GM18870 (cell line): ENCODE data around the gene MYH16.
"Not testable (repeated sequence)": the region's sequence is repeated elsewhere in the genome, so short reads cannot be mapped to it uniquely, and the experiment has no call there.

Source experiments
- ATAC-seq: cut with Tn5 transposase; IDR thresholded peaks from one replicate; pipeline ENCODE4 v1.9.1; 2021; ENCODE audit warnings: moderate library complexity; ENCODE audit not compliant: unreplicated experiment

MYH16 gene

DNA sequence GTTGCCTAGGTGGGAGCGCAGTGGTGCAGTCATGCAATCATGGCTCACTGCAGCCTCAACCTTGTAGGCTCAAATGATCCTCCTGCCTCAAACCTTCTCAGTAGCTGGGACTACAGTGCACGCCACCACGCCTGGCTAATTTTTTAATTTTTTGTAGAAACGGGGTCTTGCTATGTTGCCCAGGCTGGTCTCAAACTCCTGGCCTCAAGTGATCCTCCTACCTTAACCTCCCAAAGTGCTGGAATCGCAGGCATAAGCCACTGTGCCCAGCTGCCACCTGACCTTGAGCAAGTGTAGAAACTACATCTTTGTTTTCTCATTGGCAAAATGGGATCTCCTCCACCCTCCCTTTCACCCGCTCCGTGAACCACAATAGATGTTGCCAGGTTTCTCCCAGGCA, 15.0 kb upstream of the MYH16 start:
- ATAC-seq = no peak

DNA sequence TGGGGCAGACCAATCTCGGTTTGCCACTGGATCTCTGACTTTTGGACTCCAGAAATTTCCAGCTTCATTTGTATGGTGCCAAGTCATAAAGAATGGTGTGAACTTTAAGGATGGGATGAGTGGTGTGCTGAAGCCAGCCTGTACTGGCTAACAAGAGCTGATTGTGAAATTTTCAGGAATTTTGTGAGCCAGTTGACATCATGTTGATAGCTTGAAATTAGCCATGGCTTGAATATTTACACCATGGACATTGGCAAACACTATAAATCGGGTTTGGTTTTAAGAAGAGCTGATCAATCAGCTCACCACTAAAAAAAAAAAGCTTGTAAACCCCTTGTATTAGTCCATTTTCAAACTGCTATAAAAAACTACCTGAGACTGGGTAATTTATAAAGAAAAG, 14.1 kb upstream of the MYH16 start:
- ATAC-seq = no peak

DNA sequence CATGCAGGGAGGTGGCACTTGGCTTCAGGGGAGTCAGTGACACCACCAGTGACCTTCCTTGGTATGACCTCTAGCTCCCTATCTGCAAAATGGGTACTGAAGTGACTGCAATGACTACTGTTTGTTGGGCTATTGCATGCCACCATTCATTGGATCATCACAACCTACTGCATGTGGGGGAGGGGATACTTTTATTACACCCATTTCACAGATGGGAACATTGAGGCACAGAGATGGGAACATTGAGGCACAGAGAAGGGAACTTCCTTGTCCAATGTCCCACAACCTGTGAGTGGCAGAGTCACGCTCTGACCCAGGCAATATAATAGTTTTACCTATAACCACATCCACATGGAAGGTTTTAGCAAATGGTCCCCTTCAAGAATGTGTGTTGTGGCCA, 12.2 kb upstream of the MYH16 start:
- ATAC-seq = no peak

DNA sequence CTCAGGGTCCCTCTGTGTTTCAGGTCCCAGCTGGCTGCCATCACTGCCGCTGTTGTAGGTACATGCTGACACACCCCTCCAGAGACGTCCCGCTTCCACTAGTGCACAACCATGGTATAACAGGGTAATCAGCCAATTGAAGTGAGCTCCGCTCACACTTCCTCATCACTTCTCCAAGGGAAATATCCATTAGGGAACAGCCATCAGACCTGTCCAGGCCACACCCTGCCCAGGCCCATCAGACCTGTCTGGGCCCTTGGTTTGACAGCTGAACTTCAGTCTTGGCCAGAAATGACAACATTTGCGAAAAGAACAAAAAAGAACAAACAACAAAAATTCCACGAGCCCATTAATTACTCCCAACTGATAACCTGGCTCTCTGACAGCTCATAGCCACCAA, 11.0 kb upstream of the MYH16 start:
- ATAC-seq = no peak

DNA sequence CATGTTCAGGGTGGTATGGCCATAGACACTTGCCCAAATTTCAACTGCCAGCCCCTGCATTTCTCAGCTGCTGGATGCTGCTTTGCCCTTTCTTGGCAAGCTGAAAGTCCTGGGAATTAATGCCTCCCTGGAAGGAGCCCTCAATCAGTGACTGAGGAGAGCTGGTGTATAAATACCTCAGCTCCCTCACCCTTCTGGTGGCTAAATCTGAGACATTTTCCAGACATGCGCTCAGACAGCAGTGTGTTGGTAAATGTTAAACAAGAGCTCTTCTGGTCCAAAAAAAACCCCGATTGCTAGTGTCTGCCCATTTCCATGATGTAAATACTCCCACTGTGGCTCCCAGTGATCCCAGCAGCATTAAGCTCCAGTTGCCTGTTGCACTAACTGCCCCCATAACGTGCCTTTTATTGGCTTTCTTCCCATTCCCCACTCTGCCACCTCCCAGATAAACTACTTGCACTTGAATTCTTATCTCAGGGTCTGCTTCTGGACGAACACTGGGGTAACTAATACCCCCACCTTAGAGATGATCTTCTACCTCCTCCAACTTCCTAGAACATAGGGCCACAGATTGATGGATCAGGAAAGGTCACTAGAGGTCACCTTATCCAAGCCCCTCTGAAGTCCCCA, 6.7 kb upstream of the MYH16 start:
- ATAC-seq = no peak

- ATAC-seq = no peak
These were observed 5.2 kb upstream of the MYH16 start for GRCh38 chr7:99267481-99267840.

- ATAC-seq = no peak
These were observed 4.6 kb upstream of the MYH16 start for GRCh38 chr7:99267841-99268576.

DNA sequence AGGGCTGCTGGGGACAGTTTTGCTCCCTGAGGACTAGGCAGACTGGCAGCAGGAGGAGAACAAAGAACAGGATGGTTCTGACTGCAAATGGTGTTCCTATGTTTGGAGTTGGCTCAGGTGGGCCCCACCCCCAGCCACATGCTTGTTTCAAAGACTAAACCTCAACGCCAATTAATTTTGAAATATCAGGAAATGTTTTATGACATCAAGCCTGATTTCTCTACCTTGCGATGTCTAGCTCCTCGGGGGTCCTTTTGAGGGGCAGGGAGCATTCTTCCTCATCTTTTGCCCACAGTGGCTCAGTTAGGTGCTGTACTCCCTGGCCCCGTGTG, 4.1 kb upstream of the MYH16 start:
- no peak for ATAC-seq

- ATAC-seq = no peak
These were observed 1.9 kb upstream of the MYH16 start for GRCh38 chr7:99270702-99271101.

GRCh38 chr7:99273561-99273960, 922 bp downstream of the MYH16 start:
- not testable (repeated sequence) for ATAC-seq

- not testable (repeated sequence) for ATAC-seq
These were observed 2.3 kb downstream of the MYH16 start for GRCh38 chr7:99274908-99275307.

DNA sequence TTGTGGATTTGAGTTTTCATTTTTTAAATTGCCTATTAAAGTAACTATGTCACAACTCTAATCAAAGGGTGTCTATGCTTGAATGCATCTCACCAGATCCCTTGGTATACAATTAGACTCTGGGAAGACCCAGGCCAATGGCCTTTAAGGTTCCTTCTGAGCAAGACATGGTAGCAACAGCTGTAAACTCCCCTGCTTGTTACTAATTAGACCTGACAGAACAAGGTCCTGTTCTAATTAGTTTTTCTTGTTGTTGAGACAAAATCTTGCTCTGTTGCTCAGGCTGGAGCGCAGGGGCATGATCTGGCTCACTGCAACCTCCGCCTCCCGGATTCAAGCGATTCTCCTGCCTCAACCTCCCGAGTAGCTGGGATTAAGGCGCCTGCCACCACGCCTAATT, 2.9 kb downstream of the MYH16 start:
- no peak for ATAC-seq

DNA sequence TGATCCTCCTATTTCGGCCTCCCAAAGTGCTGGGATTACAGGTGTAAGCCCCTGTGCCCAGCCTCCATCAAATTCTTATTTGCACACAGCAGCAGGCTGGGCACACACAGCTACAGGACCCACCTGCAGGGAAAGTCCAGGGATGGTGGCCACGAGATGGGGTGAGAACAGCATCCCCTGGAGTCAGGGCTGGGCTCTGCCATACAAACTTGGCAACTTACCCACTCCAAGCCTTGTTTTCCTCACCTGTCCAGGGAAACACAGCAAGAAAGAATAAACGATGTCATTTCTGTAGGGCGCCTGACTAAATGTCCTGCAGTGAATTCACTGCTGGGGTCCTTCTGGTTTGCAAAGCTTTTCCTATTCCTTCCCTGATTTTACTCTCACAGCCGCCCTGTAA, 5.5 kb downstream of the MYH16 start:
- ATAC-seq = no peak

- not testable (repeated sequence) for ATAC-seq
These were observed 11.5 kb downstream of the MYH16 start for GRCh38 chr7:99284165-99284564.

DNA sequence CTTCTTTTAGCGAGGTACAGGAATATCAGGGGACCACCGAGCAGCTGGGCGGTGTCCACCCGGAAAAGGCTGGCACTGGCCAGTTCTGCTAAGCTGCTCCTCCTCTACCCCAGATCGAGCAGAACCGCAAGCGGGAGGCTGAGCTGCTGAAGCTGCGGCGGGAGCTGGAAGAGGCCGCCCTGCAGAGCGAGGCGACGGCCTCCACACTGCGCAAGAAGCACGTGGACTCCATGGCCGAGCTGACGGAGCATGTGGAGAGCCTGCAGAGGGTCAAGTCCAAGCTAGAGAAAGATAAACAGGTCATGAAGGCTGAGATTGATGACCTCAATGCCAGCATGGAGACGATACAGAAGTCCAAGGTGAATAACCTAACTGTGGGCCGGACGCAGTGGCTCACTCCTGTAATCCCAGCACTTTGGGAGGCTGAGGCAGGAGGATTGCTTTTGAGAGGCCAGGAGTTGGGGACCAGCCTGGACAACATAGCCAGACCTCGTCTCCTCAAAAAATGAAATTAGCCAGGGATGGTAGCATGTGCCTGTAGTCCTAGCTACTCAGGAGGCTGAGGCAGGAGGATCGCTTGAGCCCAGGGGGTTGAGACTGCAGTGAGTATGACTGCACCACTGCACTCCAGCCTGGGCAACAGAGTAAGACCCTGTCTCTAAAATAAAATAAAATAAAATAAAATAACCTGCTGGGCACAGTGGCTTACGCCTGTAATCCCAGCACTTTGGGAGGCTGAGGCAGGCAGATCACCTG, 15.3 kb downstream of the MYH16 start:
- ATAC-seq = no peak

GRCh38 chr7:99289185-99289584, 16.5 kb downstream of the MYH16 start:
- ATAC-seq = no peak

- not testable (repeated sequence) for ATAC-seq
These were observed 17.5 kb downstream of the MYH16 start for GRCh38 chr7:99290148-99290547.

DNA sequence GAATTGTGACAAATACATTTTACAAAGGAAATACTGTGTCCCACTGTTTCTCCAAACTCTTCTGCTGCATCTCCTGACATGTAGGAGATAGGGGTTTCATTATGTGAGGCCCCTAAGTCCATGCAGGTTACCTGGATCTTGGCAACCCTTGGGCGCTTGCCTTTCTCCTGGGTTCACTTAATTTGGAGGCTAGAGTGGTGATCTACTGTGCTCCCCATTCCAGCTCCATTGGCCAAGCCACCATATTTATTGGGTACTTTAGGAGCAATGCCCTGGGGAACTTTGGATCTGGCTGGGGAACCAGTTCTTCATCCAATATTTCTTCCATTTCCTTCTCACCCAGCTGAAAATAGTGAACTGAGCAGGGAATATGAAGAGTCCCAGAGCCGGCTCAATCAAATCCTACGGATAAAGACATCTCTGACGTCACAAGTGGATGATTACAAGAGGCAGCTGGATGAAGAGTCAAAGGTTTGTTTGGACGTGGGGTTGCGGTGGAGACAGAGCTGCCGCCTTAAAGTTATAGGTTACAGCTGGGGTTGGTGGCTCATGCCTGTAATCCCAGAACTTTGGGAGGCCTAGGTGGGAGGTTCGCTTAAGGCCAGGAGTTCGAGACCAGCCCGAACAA, 18.5 kb downstream of the MYH16 start:
- no peak for ATAC-seq

GRCh38 chr7:99292127-99292526, 19.5 kb downstream of the MYH16 start:
- ATAC-seq = no peak

DNA sequence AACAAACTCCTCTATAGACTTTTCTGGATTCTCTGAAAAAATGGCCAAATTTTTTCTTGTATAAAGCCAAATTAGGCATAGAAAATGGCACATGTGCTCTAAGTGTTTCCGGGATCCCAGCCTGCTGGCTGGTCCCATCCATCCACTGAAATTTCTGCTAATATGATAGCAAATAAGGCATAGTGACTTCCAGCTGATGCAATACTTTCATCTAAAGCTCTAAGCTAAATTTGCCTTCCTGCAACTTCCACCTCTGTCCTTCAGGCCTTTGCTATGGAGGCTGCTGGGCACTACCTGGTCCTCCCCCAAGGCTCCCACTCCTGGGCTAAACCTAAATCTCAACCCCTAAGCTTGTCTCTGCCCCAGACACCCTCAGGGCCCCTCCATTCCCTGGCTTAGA, 20.5 kb downstream of the MYH16 start:
- no peak for ATAC-seq

DNA sequence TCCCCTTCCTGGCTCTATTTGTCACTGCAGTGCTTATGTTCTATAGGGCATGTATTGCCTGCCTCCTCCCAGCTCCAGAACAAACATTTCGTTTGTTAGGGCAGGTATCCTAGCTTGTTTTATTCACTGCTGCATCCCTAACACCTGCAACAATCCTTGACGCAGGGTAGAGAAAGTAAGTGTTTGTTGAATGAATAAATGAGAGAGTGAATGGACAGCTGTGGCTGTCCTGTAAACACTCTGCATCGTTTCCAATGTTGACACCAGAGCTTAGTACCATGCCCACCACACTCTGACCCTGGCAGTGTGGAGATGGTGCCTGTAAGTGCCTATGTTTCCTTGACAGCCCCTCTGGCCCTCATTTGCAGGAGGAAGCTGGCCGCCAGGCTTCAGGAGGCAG, 21.0 kb downstream of the MYH16 start:
- ATAC-seq = no peak

DNA sequence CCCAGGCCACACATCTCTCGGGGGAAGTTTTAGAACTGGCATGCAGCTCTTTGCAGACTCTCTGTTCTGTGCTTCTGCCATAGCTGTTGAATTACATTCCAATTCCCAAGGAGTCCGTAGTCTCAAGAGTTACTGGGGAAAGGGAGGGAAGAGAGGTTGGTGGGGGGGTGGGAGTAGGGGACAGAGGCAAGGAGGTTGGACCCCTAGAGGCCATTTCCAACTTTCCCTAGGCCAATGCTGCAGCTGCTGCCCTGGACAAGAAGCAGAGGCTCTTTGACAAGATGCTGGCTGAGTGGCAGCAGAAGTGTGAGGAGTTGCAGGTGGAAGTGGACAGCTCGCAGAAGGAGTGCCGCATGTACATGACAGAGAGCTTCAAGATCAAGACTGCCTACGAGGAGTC, 23.8 kb downstream of the MYH16 start:
- no peak for ATAC-seq
